Mesodermal cell (in vitro differentiated cells): ENCODE measurements around the gene SCAMP5. TPM values are rescaled to one million over a fixed set of nuclear protein-coding genes. Genes with fewer than 3 reads are reported as not detected.

Experiments used
- H3K27ac ChIP-seq: 2 replicates; pipeline ENCODE4 v1.7.0; 2013; ENCODE audit warnings: mild to moderate bottlenecking, low read depth, low read length, moderate library complexity; ENCODE audit not compliant: severe bottlenecking
- H3K36me3 ChIP-seq: 2 replicates; pipeline ENCODE4 v1.7.1; 2013; ENCODE audit warnings: mild to moderate bottlenecking, low read length, moderate library complexity; ENCODE audit not compliant: control insufficient read depth, insufficient read depth
- H3K4me1 ChIP-seq: one replicate; pipeline ENCODE4 v1.7.1; 2013; ENCODE audit warnings: mild to moderate bottlenecking, low read length; ENCODE audit not compliant: insufficient read depth, control insufficient read depth, poor library complexity, severe bottlenecking
- H3K4me3 ChIP-seq: 2 replicates; pipeline ENCODE4 v1.7.0; 2013; ENCODE audit warnings: low read length, control low read depth, mild to moderate bottlenecking; ENCODE audit not compliant: insufficient read depth, poor library complexity, severe bottlenecking; ENCODE audit errors: extremely low read depth
- H3K9me3 ChIP-seq: 2 replicates; pipeline ENCODE4 v1.7.1; 2013; ENCODE audit warnings: mild to moderate bottlenecking, low read length, moderate library complexity; ENCODE audit not compliant: control insufficient read depth
- WGBS, 2 experiments: methylation state at CpG; one replicate each; pipeline ENCODE4 v1.1.5; 2013; ENCODE audit warnings: missing lambda C conversion rate in 2 of 2; ENCODE audit not compliant: insufficient coverage in 2 of 2; 5-methylcytosine and 5-hydroxymethylcytosine counted together
- polyA plus RNA-seq, 2 experiments: library from polyadenylated mRNA; stranded (reverse); fragments of 50-300 nt; gene quantifications; one replicate each; pipeline ENCODE4 v1.2.3, GENCODE V29; 2013

Gene SCAMP5
- 11.5 TPM for polyA plus RNA-seq (2013, experiment 1 of 2)
- polyA plus RNA-seq (2013, experiment 2 of 2), result 9.1 TPM

DNA sequence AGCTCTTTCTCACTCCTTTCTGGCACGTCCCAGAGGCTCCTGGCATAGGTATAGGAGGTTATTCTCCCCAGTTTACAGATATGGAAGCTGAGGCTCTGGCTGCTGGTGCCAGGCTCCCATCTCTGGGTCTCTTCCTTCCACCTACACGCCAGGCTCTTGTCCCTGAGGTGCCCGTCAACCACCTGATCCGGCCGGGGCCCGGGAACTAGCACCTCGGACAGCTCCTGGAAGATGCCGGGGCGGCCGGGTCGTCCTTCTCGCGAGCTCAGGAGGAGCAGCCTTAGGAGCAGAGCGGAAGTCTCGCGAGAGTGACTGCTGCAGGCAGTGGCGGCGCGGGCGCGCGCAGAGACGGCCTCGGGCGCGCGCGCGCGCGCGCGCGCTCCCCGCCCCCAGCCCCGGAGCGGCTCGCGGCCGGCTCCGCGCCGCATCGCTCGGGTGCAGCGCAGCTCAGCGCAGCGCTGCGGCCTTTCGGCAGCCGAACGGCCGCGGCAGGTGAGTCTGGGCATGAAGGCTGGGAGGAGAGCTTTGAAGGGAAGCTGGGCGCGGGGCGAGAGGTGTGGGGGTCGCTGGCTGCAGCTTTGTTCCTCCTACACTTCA lies at the start of gene SCAMP5:
TSS of gene SCAMP5 (plus strand) at position 382 of the 597 bp plus-strand sequence. CDS start 16,277 bp downstream, outside the sequence.
- Histone ChIP-seq H3K27ac (no peak within 1 kb of the TSS), H3K4me3 (peak within 1 kb of the TSS; percentile 53), H3K36me3 (no peaks in the 10 kb centered on the region), H3K9me3 (no peaks in the 10 kb centered on the region), H3K4me1 (peaks cover 7% of the 10 kb centered on the region)
- WGBS, 2 experiments, result 0 to 2% methylated on average over 13 to 17 of the region's 58 CpGs

GRCh38 chr15:74950078-74950908 lies 45.1 kb upstream of the SCAMP5 start:
- H3K36me3 ChIP-seq, result no peaks in the 10 kb centered on the region
- no peak overlapping the region for H3K27ac ChIP-seq
- WGBS, 2 experiments, result 49 to 58% methylated on average over 5 to 6 of the region's 7 CpGs
- no peaks in the 10 kb centered on the region for H3K9me3 ChIP-seq
- peaks cover 21% of the 10 kb centered on the region for H3K4me1 ChIP-seq
- no peak overlapping the region for H3K4me3 ChIP-seq

- no peaks in the 10 kb centered on the region for H3K9me3 ChIP-seq
- peaks cover 24% of the 10 kb centered on the region for H3K4me1 ChIP-seq
- H3K4me3 ChIP-seq, result no peak overlapping the region
- no peaks in the 10 kb centered on the region for H3K36me3 ChIP-seq
- no peak overlapping the region for H3K27ac ChIP-seq
- 78 to 79% methylated on average over 3 of the region's 3 CpGs for WGBS, 2 experiments
These were observed 44.4 kb upstream of the SCAMP5 start for GRCh38 chr15:74951006-74951405.

GRCh38 chr15:74954515-74954914 lies 40.8 kb upstream of the SCAMP5 start:
- Histone ChIP-seq H3K27ac (peak overlapping the region; percentile 81), H3K4me3 (peak overlapping the region; percentile 44), H3K4me1 (peaks cover 24% of the 10 kb centered on the region), H3K9me3 (no peaks in the 10 kb centered on the region), H3K36me3 (no peaks in the 10 kb centered on the region)

GRCh38 chr15:74955017-74955416 lies 40.3 kb upstream of the SCAMP5 start:
- no peaks in the 10 kb centered on the region for H3K36me3 ChIP-seq
- H3K9me3 ChIP-seq, result no peaks in the 10 kb centered on the region
- 51 to 67% methylated on average over 5 to 6 of the region's 8 CpGs for WGBS, 2 experiments
- peaks cover 24% of the 10 kb centered on the region for H3K4me1 ChIP-seq
- H3K4me3 ChIP-seq, result peak overlapping the region; percentile 44
- peak overlapping the region; percentile 81 for H3K27ac ChIP-seq

GRCh38 chr15:74955796-74956647 lies 39.3 kb upstream of the SCAMP5 start:
- WGBS, 2 experiments, result 3 to 4% methylated on average over 70 to 78 of the region's 88 CpGs
- no peaks in the 10 kb centered on the region for H3K36me3 ChIP-seq
- peak overlapping the region; percentile 44 for H3K4me3 ChIP-seq
- H3K9me3 ChIP-seq, result no peaks in the 10 kb centered on the region
- no peak overlapping the region for H3K27ac ChIP-seq
- H3K4me1 ChIP-seq, result peaks cover 23% of the 10 kb centered on the region

GRCh38 chr15:74956648-74957475 lies 38.5 kb upstream of the SCAMP5 start, which contains the start of gene RPP25:
RPP25 (minus strand) TSS chr15:74956772; CDS start chr15:74956583, 189 bp downstream.
- Histone ChIP-seq H3K4me3 (peak within 1 kb of the TSS; percentile 44), H3K9me3 (no peaks in the 10 kb centered on the region), H3K4me1 (peaks cover 26% of the 10 kb centered on the region), H3K36me3 (no peaks in the 10 kb centered on the region), H3K27ac (peak within 1 kb of the TSS; percentile 45)
- 0 to 1% methylated on average over 54 to 60 of the region's 83 CpGs for WGBS, 2 experiments

- Histone ChIP-seq H3K27ac (no peak overlapping the region), H3K4me3 (peak overlapping the region; percentile 44), H3K4me1 (peaks cover 26% of the 10 kb centered on the region), H3K9me3 (no peaks in the 10 kb centered on the region), H3K36me3 (no peaks in the 10 kb centered on the region)
- WGBS, 2 experiments, result 2 to 7% methylated on average over 23 to 24 of the region's 28 CpGs
These were observed 37.8 kb upstream of the SCAMP5 start for GRCh38 chr15:74957476-74958035.

- H3K27ac ChIP-seq, result no peak overlapping the region
These were observed 36.9 kb upstream of the SCAMP5 start for GRCh38 chr15:74958320-74958907.

More at GRCh38 chr15:74958320-74958907, 36.9 kb upstream of the SCAMP5 start:
- Histone ChIP-seq H3K36me3 (no peaks in the 10 kb centered on the region), H3K4me1 (peaks cover 26% of the 10 kb centered on the region), H3K9me3 (no peaks in the 10 kb centered on the region), H3K4me3 (peak overlapping the region; percentile 44)
- WGBS, 2 experiments, result 0 to 1% methylated on average over 22 to 27 of the region's 28 CpGs
